DND-41 (cell line): ENCODE measurements around the gene GON4L.

Experiments
- ATAC-seq: fragments of 200-7000 bp; cut with Tn5 transposase; 3 replicates; pipeline ENCODE4 v1.9.1; 2021; ENCODE audit warnings: low read depth; ENCODE audit not compliant: insufficient read depth
- DNase-seq: peaks from one replicate; pipeline ENCODE4 v3.0.0-alpha.2; 2020
- H2AFZ ChIP-seq: 2 replicates; pipeline ENCODE4 v1.6.0; 2012; ENCODE audit warnings: low read depth, low read length
- H3K27ac ChIP-seq: 2 replicates; pipeline ENCODE4 v1.5.1; 2012; ENCODE audit warnings: low read length, inconsistent platforms
- H3K27me3 ChIP-seq: fragments of 200-600 bp; sonication (generic); 2 replicates; pipeline ENCODE4 v1.6.0; 2012; ENCODE audit warnings: low read length, mild to moderate bottlenecking, inconsistent platforms; ENCODE audit not compliant: insufficient read depth, poor library complexity
- H3K36me3 ChIP-seq: 2 replicates; pipeline ENCODE4 v1.5.1; 2012; ENCODE audit warnings: low read length, inconsistent platforms; ENCODE audit not compliant: insufficient read depth
- H3K4me1 ChIP-seq: 2 replicates; pipeline ENCODE4 v1.5.1; 2012; ENCODE audit warnings: mild to moderate bottlenecking, low read length; ENCODE audit not compliant: insufficient read depth
- H3K4me2 ChIP-seq: 2 replicates; pipeline ENCODE4 v1.6.0; 2012; ENCODE audit warnings: mild to moderate bottlenecking, moderate library complexity, low read length, inconsistent platforms; ENCODE audit not compliant: insufficient read depth
- H3K4me3 ChIP-seq, 2 experiments: fragments of 200-600 bp in 1 of 2; shearing (Covaris generic) in 1 of 2; 2 replicates each; pipeline ENCODE4 v1.5.1; 2012 to 2016; ENCODE audit warnings: inconsistent platforms in 2 of 2, low read length in 2 of 2, mild to moderate bottlenecking in 2 of 2, low read depth in 1 of 2, moderate library complexity in 1 of 2
- H3K79me2 ChIP-seq: 2 replicates; pipeline ENCODE4 v1.6.0; 2012; ENCODE audit warnings: low read length, inconsistent platforms; ENCODE audit not compliant: insufficient read depth
- H3K9ac ChIP-seq: 2 replicates; pipeline ENCODE4 v1.6.0; 2012; ENCODE audit warnings: low read depth, mild to moderate bottlenecking, inconsistent platforms, low read length, moderate library complexity
- H3K9me3 ChIP-seq: 2 replicates; pipeline ENCODE4 v1.5.1; 2012; ENCODE audit warnings: low read length, moderate library complexity, mild to moderate bottlenecking, inconsistent platforms; ENCODE audit not compliant: insufficient read depth, severe bottlenecking
- H4K20me1 ChIP-seq: 2 replicates; pipeline ENCODE4 v1.6.0; 2012; ENCODE audit warnings: low read length; ENCODE audit not compliant: insufficient read depth
- CTCF ChIP-seq: IDR thresholded peaks from 2 replicates; pipeline ENCODE4 v1.5.1; 2012; ENCODE audit warnings: borderline replicate concordance, low read length, moderate library complexity, mild to moderate bottlenecking; ENCODE audit not compliant: poor library complexity, severe bottlenecking; ENCODE audit errors: extremely low read depth
- EZH2 ChIP-seq: IDR thresholded peaks from 3 replicates; pipeline ENCODE4 v1.6.1; 2012; ENCODE audit warnings: borderline replicate concordance, low read depth, mild to moderate bottlenecking, moderate library complexity, low read length, inconsistent platforms; ENCODE audit not compliant: severe bottlenecking

GON4L gene

GRCh38 chr1:155877945-155878344, 20.9 kb upstream of the GON4L start:
- Histone ChIP-seq H3K9me3 (no peaks in the 10 kb centered on the region), H3K4me1 (no peaks in the 10 kb centered on the region), H3K27ac (no peak overlapping the region), H4K20me1 (no peaks in the 10 kb centered on the region), H3K79me2 (no peaks in the 10 kb centered on the region), H3K36me3 (no peaks in the 10 kb centered on the region), H3K27me3 (no peaks in the 10 kb centered on the region), H3K4me3 (no peak overlapping the region), H2AFZ (no peak overlapping the region), H3K9ac (no peak overlapping the region), H3K4me2 (no peak overlapping the region)
- no peak for TF ChIP-seq EZH2
- TF ChIP-seq CTCF = no peak
- ATAC-seq = no peak
- DNase-seq = no peak

- DNase-seq (no peak), ATAC-seq (no peak)
- no peak for TF ChIP-seq CTCF
- TF ChIP-seq EZH2 = no peak
- Histone ChIP-seq H3K9ac (no peak overlapping the region), H3K4me2 (no peak overlapping the region), H3K4me3 (no peak overlapping the region), H3K36me3 (no peaks in the 10 kb centered on the region), H3K27ac (no peak overlapping the region), H3K27me3 (no peaks in the 10 kb centered on the region), H3K79me2 (no peaks in the 10 kb centered on the region), H3K9me3 (no peaks in the 10 kb centered on the region), H3K4me1 (no peaks in the 10 kb centered on the region), H2AFZ (no peak overlapping the region), H4K20me1 (no peaks in the 10 kb centered on the region)
These were observed 16.8 kb upstream of the GON4L start for GRCh38 chr1:155873860-155874259.

GRCh38 chr1:155872527-155872926, 15.5 kb upstream of the GON4L start:
- DNase-seq (no peak), ATAC-seq (no peak)
- H3K4me3 ChIP-seq = no peak overlapping the region
- no peak overlapping the region for H3K9ac ChIP-seq
- no peaks in the 10 kb centered on the region for H3K9me3 ChIP-seq
- no peaks in the 10 kb centered on the region for H4K20me1 ChIP-seq
- H3K27me3 ChIP-seq = no peaks in the 10 kb centered on the region
- H3K27ac ChIP-seq = no peak overlapping the region
- no peak overlapping the region for H2AFZ ChIP-seq
- TF ChIP-seq EZH2 (no peak), CTCF (no peak)
- no peaks in the 10 kb centered on the region for H3K36me3 ChIP-seq
- no peaks in the 10 kb centered on the region for H3K79me2 ChIP-seq
- no peak overlapping the region for H3K4me2 ChIP-seq
- H3K4me1 ChIP-seq = no peaks in the 10 kb centered on the region

- Histone ChIP-seq H3K9ac (no peak overlapping the region), H3K27me3 (no peaks in the 10 kb centered on the region), H3K27ac (no peak overlapping the region), H2AFZ (no peak overlapping the region), H3K4me1 (no peaks in the 10 kb centered on the region), H3K79me2 (no peaks in the 10 kb centered on the region), H3K36me3 (no peaks in the 10 kb centered on the region), H3K4me3 (no peak overlapping the region), H4K20me1 (no peaks in the 10 kb centered on the region), H3K4me2 (no peak overlapping the region), H3K9me3 (no peaks in the 10 kb centered on the region)
- DNase-seq (no peak), ATAC-seq (no peak)
- no peak for TF ChIP-seq CTCF
- no peak for TF ChIP-seq EZH2
These were observed 14.4 kb upstream of the GON4L start for GRCh38 chr1:155871390-155871789.
